Mammary epithelial cell (primary cell): ENCODE results near the gene CUX1.

Experiments
- EZH2 ChIP-seq: IDR thresholded peaks from 2 replicates; pipeline ENCODE4 v1.6.1; 2012; ENCODE audit warnings: low read length, inconsistent platforms, borderline replicate concordance
- TF ChIP-seq, protein P1 (sequence below), 2 donors: IDR thresholded peaks in 1 of 2; conservative IDR thresholded peaks in 1 of 2; 2 replicates each; pipeline ENCODE4 v1.5.1; 2011 to 2012; ENCODE audit warnings: inconsistent platforms in 2 of 2, low read length in 2 of 2, mild to moderate bottlenecking in 2 of 2, control low read depth in 1 of 2, low read depth in 1 of 2; ENCODE audit not compliant: insufficient read depth in 1 of 2; ENCODE audit errors: extremely low read depth in 1 of 2

DNA sequence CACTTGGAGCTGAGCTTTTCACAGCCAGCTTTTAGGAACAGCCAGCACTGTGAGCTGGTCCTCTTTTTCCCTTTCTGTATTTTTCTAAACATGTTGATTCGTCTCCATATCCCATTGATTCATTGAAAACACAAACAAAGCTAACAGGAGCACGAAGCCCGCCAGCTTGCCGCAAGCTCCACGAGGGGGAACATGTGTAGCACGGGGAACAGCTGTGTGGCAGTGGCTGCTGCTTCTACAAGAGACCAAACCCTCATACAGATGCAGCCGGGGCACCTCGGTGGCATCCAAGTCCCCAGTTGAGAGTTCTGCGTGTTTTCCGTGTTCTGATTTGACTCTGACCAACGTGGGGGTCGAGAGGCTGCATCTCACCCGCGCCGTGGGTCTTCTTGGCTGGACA, 388.5 kb downstream of the CUX1 start:
- TF ChIP-seq, protein P1, sequence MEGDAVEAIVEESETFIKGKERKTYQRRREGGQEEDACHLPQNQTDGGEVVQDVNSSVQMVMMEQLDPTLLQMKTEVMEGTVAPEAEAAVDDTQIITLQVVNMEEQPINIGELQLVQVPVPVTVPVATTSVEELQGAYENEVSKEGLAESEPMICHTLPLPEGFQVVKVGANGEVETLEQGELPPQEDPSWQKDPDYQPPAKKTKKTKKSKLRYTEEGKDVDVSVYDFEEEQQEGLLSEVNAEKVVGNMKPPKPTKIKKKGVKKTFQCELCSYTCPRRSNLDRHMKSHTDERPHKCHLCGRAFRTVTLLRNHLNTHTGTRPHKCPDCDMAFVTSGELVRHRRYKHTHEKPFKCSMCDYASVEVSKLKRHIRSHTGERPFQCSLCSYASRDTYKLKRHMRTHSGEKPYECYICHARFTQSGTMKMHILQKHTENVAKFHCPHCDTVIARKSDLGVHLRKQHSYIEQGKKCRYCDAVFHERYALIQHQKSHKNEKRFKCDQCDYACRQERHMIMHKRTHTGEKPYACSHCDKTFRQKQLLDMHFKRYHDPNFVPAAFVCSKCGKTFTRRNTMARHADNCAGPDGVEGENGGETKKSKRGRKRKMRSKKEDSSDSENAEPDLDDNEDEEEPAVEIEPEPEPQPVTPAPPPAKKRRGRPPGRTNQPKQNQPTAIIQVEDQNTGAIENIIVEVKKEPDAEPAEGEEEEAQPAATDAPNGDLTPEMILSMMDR (conservative IDR thresholded peaks at IDR 0.05 in 1 of 2, IDR thresholded peaks at IDR 0.05 in 1 of 2; ENCODE audit: extremely low read depth in 1 of 2, insufficient read depth in 1 of 2, low read depth in 1 of 2, low read length in 2 of 2), result no peak
- TF ChIP-seq EZH2, result no peak
